Measurements from ENCODE around the gene RPEL1.
"Not testable (repeated sequence)": the region's sequence is repeated elsewhere in the genome, so short reads cannot be mapped to it uniquely, and the experiment has no call there.

The RPEL1 gene

DNA sequence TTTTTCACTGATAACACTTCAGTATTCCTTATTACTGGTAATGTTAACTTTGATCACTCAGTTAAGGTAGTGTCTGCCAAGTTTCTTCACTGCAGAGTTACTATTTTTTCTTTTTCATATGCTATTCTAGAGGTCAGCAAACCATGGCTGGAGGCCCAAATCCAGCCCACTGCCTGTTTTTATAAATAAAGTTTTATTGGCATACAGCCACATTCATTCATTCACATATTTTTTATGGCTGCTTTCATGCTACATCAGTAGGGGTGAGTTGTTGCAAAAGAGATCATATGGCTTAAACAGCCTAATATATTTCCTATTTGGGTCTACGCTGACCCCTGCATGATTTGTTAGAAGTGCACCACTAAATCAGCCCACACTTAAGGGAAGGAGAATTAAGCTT is 10.9 kb downstream of the RPEL1 start:
- DNase-seq (ENCODE audit: low spot score): no peak
- no peak for TF ChIP-seq CTCF (IDR thresholded peaks at IDR 0.05; ENCODE audit: extremely low read depth, missing control alignments)

DNA sequence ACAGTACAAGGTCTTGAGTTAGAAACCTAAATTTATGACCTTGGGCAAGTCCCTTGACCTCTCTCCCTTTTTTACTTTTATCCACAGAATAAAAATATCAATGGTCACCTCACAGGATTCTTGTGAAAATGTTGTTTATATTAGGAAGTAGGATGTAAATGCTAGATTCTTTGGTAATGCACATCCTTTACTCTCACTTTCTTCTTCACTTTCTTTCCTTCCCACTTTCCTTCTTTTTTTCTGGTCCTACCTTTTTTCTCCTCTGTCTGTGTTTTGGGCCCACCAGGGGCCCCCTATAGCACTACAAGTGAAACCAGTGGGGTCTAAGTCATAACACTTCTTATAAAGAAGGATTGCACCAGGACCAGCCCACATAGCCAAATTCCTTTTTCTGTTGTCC is 12.1 kb downstream of the RPEL1 start:
- no peak for DNase-seq (ENCODE audit: low spot score)

DNA sequence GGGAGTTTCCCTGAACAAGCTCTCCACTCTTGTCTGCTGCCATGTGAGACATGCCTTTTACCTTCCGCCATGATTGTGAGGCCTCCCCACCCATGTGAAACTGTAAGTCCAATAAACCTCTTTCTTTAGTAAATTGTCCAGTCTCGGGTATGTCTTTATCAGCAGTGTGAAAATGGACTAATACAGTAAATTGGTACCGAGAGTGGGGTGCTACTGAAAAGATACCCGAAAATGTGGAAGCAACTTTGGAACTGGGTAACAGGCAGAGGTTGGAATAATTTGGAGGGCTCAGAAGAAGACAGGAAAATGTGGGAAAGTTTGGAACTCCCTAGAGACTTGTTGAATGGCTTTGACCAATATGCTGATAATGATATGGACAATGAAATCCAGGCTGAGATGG is 13.2 kb downstream of the RPEL1 start:
- not testable (repeated sequence) for DNase-seq (ENCODE audit: low spot score)

More for the DNA sequence above, 12.1 kb downstream of the RPEL1 start:
- no peak for TF ChIP-seq CTCF (IDR thresholded peaks at IDR 0.05; ENCODE audit: extremely low read depth, missing control alignments)

DNA sequence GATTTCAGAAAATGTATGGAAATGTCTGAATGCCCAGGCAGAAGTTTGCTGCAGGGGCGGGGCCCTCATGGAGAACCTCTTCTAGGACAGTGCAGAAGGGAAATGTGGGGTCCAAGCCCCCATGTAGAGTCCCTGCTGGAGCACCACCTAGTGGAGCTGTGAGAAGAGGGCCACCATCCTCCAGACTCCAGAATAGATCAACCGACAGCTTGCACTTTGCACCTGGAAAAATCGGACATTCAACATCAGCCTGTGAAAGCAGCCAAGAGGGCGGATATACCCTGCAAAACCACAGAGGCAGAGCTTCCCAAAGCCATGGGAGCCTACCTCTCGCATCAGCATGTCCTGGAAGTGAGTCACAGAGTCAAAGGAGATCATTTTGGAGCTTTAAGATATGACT is 14.3 kb downstream of the RPEL1 start:
- TF ChIP-seq CTCF (IDR thresholded peaks at IDR 0.05; ENCODE audit: extremely low read depth, missing control alignments): no peak
- no peak for DNase-seq (ENCODE audit: low spot score)

GRCh38 chr10:103262229-103262628 is 16.5 kb downstream of the RPEL1 start:
- no peak for TF ChIP-seq CTCF (IDR thresholded peaks at IDR 0.05; ENCODE audit: extremely low read depth, missing control alignments)
- no peak for DNase-seq (ENCODE audit: low spot score)

- peak; percentile 46 for DNase-seq (ENCODE audit: low spot score)
Measured at GRCh38 chr10:103265717-103266329, 20.1 kb downstream of the RPEL1 start.

DNA sequence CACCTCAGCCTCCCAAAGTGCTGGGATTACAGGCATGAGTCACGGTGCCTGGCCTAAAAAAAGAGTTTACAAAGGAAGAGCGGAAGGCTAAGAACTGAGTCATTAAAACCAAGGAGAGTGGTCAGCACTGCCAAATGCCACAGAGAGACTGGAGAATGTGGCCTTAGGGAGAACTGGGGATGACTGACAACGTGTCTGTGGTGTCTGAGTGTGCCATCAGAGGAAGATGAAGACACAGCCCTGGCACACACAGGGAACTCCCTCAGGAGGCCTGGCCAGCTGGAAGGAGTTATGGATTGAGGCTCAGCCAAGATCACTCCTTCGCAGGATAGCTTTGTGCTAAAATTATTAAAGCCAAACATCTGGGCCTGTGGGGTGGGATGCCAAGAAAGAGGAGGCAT is 27.4 kb downstream of the RPEL1 start:
- no peak for TF ChIP-seq CTCF (IDR thresholded peaks at IDR 0.05; ENCODE audit: extremely low read depth, missing control alignments)
- DNase-seq (ENCODE audit: low spot score): no peak

More at GRCh38 chr10:103265717-103266329, 20.1 kb downstream of the RPEL1 start:
- no peak for TF ChIP-seq CTCF (IDR thresholded peaks at IDR 0.05; ENCODE audit: extremely low read depth, missing control alignments)

DNA sequence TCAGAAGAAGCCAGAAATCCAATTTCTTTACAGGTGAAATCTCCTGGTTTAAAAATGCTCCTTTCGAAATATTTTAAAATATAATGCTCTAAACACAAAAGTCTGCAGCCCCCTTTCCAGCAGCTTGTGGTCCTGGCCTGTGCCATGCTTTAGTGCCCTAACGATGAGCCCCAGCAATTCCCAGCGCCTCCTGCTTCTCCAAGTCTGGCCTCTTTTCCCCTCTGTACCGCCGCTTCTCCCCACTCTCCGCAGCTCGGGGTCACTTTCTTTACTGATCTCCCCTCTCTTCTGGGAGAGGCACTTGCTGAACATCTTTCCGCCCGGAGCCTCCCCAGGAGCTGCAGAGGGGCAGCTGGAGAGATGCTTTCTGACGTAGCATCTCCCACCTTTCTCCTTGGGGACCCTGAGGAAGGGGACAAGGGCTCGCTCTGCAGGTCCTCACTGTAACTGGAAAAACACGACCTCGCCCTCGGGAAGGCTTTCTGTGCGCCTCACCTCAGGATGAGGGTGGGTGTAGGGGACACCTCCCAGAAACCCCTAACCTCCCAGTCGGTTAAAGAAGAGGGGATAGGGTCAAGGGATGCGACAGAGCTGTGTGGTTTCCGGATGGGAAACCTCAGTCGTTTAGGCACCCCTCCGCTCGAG is 30.7 kb downstream of the RPEL1 start:
- peak; percentile 46 for DNase-seq (ENCODE audit: low spot score)
- TF ChIP-seq CTCF (IDR thresholded peaks at IDR 0.05; ENCODE audit: extremely low read depth, missing control alignments): no peak
